SU-DHL-6 (cell line): Measurements from ENCODE around the gene CEACAM16.

Experiments
- H2AFZ ChIP-seq: fragments of 200-600 bp; sonication (generic); 2 replicates; pipeline ENCODE4 v1.6.1; 2014; ENCODE audit warnings: low read depth, mild to moderate bottlenecking, moderate library complexity, mixed read lengths, antibody characterized with exemption, low read length; ENCODE audit not compliant: severe bottlenecking
- H3F3A ChIP-seq: fragments of 200-600 bp; shearing (Covaris generic); 2 replicates; pipeline ENCODE4 v1.6.0; 2016; ENCODE audit warnings: antibody characterized with exemption, mild to moderate bottlenecking; ENCODE audit not compliant: insufficient read depth
- H3K27ac ChIP-seq: fragments of 200-600 bp; sonication (generic); 2 replicates; pipeline ENCODE4 v1.5.1; 2016; ENCODE audit warnings: low read depth, mild to moderate bottlenecking, low read length, moderate library complexity, mixed read lengths
- H3K27me3 ChIP-seq: fragments of 200-600 bp; sonication (generic), shearing (Covaris generic); 2 replicates; pipeline ENCODE4 v1.6.0; 2014; ENCODE audit warnings: mild to moderate bottlenecking, low read length
- H3K36me3 ChIP-seq: fragments of 200-600 bp; sonication (generic); 2 replicates; pipeline ENCODE4 v1.6.1; 2014; ENCODE audit warnings: mild to moderate bottlenecking, low read length, mixed read lengths
- H3K4me2 ChIP-seq: fragments of 300-600, 200-600 bp; shearing (Covaris generic), sonication (generic); 2 replicates; pipeline ENCODE4 v1.6.0; 2014; ENCODE audit warnings: low read length, low read depth, mild to moderate bottlenecking; ENCODE audit not compliant: poor library complexity, severe bottlenecking
- H3K4me3 ChIP-seq: fragments of 200-600 bp; sonication (generic); 2 replicates; pipeline ENCODE4 v1.5.1; 2014; ENCODE audit warnings: antibody characterized with exemption, low read length, mild to moderate bottlenecking, mixed read lengths; ENCODE audit not compliant: insufficient read depth, poor library complexity, severe bottlenecking
- H3K79me2 ChIP-seq: fragments of 200-600 bp; sonication (generic); 2 replicates; pipeline ENCODE4 v1.6.1; 2014; ENCODE audit warnings: mild to moderate bottlenecking, low read length, moderate library complexity; ENCODE audit not compliant: insufficient read depth
- H3K9ac ChIP-seq: fragments of 200-600 bp; sonication (generic); 2 replicates; pipeline ENCODE4 v1.7.0; 2014; ENCODE audit warnings: mild to moderate bottlenecking, low read length
- H3K9me2 ChIP-seq: fragments of 200-600 bp; sonication (generic); replicated peaks from 2 replicates; pipeline ENCODE4 v1.6.1; 2014; ENCODE audit warnings: low read length; ENCODE audit not compliant: insufficient read depth
- H3K9me3 ChIP-seq: fragments of 200-600 bp; sonication (generic); 2 replicates; pipeline ENCODE4 v1.6.1; 2014; ENCODE audit warnings: low read length, mixed read lengths; ENCODE audit not compliant: insufficient read depth
- H4K20me1 ChIP-seq: fragments of 200-600 bp; sonication (generic); 2 replicates; pipeline ENCODE4 v1.6.1; 2014; ENCODE audit warnings: low read depth, mild to moderate bottlenecking, antibody characterized with exemption, low read length, moderate library complexity, mixed read lengths
- EZH2phosphoT487 ChIP-seq: fragments of 200-600 bp; sonication (generic), shearing (Covaris generic); conservative IDR thresholded peaks from 2 replicates; pipeline ENCODE4 v1.6.1; 2018; ENCODE audit warnings: mild to moderate bottlenecking, antibody characterized with exemption, low read length, moderate library complexity, mixed read lengths
- TF ChIP-seq, protein P1 (sequence below): fragments of 200-600 bp; sonication (generic); IDR thresholded peaks from one replicate; pipeline ENCODE4 v1.5.1; 2017; ENCODE audit warnings: antibody characterized with exemption, mild to moderate bottlenecking, low read length, moderate library complexity; ENCODE audit not compliant: insufficient read depth, poor library complexity, severe bottlenecking

The CEACAM16 gene

DNA sequence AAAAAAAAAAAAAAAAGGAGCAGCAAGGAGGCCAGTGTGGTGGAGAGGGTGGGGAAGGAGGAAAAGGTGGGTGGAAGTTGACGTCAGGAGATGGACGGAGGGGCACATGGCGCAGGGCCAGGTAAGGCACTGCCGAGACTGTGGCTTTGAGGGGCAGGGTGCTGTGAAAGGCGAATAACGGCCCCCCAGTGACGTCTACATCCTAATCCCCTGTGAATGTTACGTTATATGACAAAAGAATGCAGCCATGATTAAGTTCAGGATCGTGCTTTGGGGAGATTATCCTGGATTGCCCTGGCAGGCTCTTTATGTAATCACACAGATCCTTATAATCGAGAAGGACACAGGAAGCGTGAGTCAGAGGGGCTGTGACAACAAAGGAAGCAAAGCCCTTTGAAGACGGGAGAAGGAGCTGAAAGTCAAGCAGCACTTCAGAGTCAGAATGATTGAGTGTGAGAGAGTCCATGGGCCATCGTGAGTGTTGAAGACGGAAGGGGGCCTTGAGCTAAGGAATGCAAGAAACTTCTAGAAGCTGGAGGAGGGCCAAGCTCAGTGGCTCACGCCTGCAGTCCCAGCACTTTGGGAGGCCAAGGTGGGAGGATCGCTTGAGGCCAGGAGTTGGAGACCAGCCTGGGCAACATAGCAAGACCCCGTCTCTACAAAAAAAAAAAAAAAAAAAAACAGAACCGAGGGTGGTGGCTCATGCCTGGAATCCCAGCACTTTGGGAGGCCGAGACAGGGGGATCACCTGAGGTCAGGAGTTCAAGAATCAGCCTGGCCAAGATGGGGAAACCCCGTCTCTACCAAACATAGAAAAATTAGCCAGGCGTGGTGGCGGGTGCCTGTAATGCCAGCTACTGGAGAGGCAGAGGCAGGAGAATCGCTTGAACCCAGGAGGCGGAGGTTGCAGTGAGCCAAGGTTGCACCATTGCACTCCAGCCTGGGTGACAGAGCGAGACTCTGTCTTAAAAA lies 13.8 kb upstream of the CEACAM16 start:
- TF ChIP-seq, protein P1, sequence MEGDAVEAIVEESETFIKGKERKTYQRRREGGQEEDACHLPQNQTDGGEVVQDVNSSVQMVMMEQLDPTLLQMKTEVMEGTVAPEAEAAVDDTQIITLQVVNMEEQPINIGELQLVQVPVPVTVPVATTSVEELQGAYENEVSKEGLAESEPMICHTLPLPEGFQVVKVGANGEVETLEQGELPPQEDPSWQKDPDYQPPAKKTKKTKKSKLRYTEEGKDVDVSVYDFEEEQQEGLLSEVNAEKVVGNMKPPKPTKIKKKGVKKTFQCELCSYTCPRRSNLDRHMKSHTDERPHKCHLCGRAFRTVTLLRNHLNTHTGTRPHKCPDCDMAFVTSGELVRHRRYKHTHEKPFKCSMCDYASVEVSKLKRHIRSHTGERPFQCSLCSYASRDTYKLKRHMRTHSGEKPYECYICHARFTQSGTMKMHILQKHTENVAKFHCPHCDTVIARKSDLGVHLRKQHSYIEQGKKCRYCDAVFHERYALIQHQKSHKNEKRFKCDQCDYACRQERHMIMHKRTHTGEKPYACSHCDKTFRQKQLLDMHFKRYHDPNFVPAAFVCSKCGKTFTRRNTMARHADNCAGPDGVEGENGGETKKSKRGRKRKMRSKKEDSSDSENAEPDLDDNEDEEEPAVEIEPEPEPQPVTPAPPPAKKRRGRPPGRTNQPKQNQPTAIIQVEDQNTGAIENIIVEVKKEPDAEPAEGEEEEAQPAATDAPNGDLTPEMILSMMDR = no peak
- no peak for TF ChIP-seq EZH2phosphoT487
- H3F3A ChIP-seq = no peaks in the 10 kb centered on the region
- H3K27ac ChIP-seq = no peak overlapping the region
- no peaks in the 10 kb centered on the region for H3K9me2 ChIP-seq
- no peaks in the 10 kb centered on the region for H3K79me2 ChIP-seq
- H3K27me3 ChIP-seq = no peaks in the 10 kb centered on the region
- H3K9ac ChIP-seq = no peak overlapping the region
- no peaks in the 10 kb centered on the region for H4K20me1 ChIP-seq
- H3K9me3 ChIP-seq = no peaks in the 10 kb centered on the region
- H2AFZ ChIP-seq = no peak overlapping the region
- H3K4me3 ChIP-seq = no peak overlapping the region
- peak overlapping the region; percentile 16 for H3K4me2 ChIP-seq
- no peaks in the 10 kb centered on the region for H3K36me3 ChIP-seq

DNA sequence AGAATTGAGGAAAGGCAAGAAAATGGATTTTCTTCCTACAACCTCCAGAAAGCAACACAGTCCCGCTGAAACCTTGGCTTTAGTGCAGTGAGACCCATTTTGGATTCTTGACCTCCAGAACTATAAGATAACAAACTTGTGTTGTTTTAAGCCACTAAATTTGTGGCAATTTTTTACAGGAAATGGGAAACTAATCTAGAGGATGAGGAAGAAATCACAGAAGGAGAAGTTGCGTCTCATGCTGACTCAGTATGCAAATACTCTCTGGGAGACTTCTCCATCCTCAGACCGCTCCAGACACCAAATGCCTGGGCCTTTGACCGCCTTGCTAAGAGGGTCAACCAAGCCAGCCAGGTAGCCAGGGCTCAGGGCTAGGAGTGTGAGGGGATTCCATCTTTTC lies 13.1 kb upstream of the CEACAM16 start:
- no peaks in the 10 kb centered on the region for H3K79me2 ChIP-seq
- H3F3A ChIP-seq = no peaks in the 10 kb centered on the region
- no peak overlapping the region for H3K9ac ChIP-seq
- no peaks in the 10 kb centered on the region for H3K27me3 ChIP-seq
- no peaks in the 10 kb centered on the region for H4K20me1 ChIP-seq
- H3K27ac ChIP-seq = no peak overlapping the region
- H2AFZ ChIP-seq = no peak overlapping the region
- no peaks in the 10 kb centered on the region for H3K36me3 ChIP-seq
- no peaks in the 10 kb centered on the region for H3K9me2 ChIP-seq
- no peaks in the 10 kb centered on the region for H3K9me3 ChIP-seq
- no peak overlapping the region for H3K4me3 ChIP-seq
- TF ChIP-seq EZH2phosphoT487 = no peak
- TF ChIP-seq, protein P1 = no peak
- peak overlapping the region; percentile 16 for H3K4me2 ChIP-seq

DNA sequence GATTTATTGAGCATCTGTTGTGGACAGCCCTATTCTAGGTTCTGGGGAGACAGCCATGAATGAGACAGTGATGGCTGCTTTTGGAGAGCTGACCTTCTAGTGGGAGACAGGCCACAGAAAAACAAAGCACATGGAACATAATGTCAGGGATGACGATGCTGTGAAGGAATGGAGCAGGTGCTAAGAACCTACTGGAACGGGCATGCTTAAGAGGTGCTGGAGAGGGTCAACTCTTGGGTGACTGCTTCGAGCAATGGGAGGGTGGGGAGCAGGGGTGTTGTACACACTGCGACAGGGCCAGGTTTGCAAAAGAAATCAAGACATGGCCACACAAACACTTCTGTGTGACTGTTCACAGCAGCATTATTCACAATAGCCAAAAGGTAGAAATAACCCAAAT lies 12.1 kb upstream of the CEACAM16 start:
- no peak for TF ChIP-seq EZH2phosphoT487
- TF ChIP-seq, protein P1 = no peak
- no peak overlapping the region for H3K4me3 ChIP-seq
- H3K79me2 ChIP-seq = no peaks in the 10 kb centered on the region
- H3K4me2 ChIP-seq = no peak overlapping the region
- H3K27me3 ChIP-seq = no peaks in the 10 kb centered on the region
- H3K9me2 ChIP-seq = no peaks in the 10 kb centered on the region
- H2AFZ ChIP-seq = no peak overlapping the region
- H3K9ac ChIP-seq = no peak overlapping the region
- H3K9me3 ChIP-seq = no peaks in the 10 kb centered on the region
- H3K27ac ChIP-seq = no peak overlapping the region
- no peaks in the 10 kb centered on the region for H4K20me1 ChIP-seq
- no peaks in the 10 kb centered on the region for H3F3A ChIP-seq
- H3K36me3 ChIP-seq = no peaks in the 10 kb centered on the region
